ENCODE data around the gene JMJD1C.

JMJD1C gene

DNA sequence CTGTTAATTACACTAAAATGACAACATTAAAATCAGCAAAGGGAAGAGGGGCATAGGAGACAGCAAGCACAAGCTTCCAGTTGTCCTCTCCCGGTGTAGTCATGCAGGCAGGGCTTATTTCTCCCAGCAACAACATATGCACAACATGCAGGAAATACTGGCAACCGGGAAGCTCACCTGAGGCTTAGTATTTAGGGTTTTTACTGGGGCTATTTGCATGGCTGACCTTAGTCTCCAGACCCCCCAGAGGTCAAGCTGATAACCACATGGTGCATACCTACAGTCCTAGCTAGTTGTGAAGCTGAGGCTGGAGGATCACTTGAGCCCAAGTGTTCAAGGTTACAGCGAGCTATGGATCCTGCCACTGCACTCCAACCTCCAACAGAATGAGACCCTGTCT is 12.8 kb upstream of the JMJD1C start:
- no peak for DNase-seq (ENCODE audit: low read depth, low spot score)

DNA sequence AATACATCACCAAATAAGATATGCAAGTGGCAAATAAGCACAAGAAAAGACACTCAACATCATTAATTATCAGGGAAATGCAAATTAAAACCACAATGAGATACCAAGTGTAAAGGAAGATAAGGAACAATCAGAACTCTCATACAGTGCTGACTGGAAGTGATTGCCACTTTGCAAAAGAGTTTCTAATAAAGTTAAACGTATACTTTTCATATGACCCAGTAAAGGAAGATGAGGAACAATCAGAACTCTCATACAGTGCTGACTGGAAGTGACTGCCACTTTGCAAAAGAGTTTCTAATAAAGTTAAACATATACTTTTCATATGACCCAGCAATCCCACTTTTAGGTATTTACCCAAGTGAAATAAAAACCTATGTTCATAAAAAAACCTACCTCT is 12.2 kb upstream of the JMJD1C start:
- DNase-seq (ENCODE audit: low read depth, low spot score) = no peak

DNA sequence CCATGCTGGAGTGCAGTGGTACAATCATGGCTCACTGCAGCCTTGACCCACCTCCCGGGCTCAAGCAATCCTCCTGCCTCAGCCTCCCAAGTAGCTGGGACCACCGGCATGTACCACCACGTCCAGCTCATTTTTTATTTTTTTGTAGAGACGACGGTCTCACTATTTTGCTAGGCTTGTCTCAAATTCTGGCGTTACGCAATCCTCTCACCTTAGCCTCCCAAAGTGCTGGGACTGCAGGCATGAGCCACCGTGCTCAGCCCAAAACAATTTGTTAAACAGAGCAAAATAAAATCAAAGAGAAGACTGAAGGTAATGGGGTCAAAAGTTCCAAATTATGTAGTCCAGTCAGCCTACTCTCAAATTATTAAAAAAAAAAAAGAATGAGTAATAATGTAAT is 8.7 kb upstream of the JMJD1C start:
- DNase-seq (ENCODE audit: low read depth, low spot score) = no peak

DNA sequence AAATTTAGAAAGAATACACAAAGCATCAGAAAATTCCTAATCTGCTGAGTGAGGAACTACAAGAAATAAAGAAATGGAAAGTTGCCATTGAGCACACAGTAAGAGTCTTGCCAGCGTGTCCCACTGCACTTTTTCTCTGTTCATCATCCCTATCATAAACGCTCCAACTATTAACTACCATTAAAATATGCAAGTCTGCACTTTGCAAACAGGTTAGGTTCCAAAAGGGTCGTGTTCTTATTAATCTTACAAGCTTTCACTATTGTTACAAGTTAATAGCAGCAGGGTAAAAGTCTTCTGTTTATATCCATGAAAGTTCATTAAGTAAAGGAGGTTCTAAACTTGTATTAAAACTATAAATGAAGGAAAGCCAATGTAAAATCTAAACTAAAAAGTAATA is 5.2 kb upstream of the JMJD1C start:
- no peak for DNase-seq (ENCODE audit: low read depth, low spot score)

DNA sequence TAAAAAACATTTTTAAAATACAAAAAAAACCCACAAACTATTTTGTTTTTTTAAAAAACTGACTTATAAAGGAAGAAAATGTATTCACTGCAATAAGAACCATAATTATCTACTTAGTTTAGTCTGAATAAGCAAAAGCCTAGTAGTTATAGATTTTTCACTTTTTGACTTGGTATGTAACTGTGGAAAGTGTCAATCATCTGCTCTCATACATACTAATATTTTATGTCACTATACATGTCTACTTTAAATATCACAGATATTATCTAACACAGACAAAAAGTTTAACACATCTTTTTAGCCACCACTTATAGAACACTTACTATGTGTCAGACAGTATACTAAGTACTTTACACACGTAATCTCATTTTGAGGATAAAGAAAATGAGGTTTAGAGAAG is 3.2 kb upstream of the JMJD1C start:
- no peak for DNase-seq (ENCODE audit: low read depth, low spot score)

DNA sequence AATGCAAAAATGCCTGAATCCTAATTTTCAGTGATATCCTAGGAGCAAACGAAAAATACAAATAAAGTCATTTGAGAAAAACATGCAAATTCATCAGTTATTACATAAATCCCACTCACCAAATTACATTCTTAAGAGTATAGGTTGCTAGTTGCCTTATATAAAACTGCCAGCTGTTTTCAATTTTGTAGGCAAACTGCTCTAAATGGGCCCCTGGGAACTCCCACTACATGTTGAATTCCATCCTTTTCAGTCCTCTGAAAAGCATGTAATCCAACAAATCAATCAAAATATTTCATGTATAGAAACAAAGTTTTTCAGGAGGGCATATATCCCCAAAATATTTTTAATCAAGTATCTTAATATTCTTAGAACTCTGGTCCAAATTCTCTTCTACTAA is 2.1 kb upstream of the JMJD1C start:
- no peak for DNase-seq (ENCODE audit: low read depth, low spot score)

DNA sequence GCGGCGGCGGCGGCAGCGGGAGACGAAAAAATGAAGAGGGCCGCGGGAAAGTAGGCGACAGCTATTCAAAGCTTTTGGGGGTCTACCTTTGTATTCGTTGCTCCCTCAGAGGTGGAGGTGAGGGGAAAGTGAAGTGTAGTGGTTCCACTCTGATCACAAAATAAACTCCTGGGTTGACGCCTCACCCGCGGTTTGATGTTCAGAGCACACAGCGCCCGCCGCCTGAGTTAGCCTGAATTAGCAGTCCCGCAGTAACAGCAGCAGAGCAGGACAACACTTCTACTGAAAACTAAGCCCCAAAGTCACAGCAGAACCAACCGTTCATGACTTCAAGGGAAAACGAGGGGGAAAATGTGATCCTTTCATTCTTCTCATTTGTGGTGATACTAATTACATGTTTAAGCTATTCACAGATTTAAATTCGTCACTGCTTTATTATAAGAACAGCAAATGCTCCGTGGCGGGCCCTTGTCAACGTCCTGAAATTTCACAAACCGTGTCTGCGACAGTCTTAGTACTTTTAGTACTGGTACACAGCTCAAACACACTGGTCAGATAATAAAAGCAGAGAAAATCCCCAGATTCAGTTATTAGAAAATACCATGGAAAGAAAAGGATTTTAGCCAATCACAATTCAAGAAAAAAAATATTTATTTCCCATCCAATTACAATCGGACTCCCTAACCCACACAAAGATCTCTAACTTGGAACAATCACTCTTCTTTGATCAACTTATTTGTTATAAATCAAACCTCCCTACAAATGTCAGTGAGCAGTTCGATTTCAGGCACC is 563 bp upstream of the JMJD1C start:
- DNase-seq (ENCODE audit: low read depth, low spot score) = no peak

DNA sequence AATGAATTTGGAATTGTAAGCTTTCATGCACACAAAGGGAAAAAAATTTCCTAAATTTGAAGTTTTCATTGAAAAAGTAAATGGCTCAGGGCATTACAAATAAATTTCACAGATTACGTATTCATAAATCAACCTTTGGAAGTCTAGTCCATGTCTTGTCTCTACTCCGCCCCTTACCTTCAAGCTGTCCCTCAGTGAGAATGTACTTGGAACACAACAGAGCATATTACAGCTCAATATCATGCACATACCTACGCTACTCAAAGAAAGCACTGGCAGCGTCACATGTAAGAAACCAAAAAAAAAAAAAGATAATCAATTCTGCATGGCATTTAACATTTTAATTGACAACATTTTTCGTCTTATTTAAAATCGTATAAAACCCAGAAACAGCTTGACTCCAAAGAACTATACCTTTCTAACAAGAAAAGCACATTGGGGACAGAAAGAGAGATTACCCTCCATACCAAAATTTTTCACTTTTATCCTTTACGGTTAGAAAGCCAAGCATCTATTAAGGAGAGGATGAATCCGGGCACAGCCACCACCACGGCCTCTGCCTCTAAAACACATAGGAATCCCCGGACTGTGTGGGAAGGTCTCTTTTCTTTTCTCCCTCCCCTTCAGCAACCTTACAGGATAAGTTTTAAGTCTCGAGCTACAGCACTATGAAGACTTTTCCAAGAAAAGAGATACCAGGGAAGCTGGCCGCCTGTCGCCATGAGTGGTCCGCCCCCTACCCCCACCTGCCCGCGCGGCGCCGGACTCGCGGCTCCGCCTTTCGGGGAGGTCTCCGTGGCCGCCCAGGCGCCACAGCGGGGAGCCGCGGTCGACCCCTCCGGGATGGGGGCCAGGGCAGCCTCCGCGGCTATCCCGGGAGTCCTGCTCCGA is 1.1 kb downstream of the JMJD1C start:
- DNase-seq (ENCODE audit: low read depth, low spot score) = no peak

DNA sequence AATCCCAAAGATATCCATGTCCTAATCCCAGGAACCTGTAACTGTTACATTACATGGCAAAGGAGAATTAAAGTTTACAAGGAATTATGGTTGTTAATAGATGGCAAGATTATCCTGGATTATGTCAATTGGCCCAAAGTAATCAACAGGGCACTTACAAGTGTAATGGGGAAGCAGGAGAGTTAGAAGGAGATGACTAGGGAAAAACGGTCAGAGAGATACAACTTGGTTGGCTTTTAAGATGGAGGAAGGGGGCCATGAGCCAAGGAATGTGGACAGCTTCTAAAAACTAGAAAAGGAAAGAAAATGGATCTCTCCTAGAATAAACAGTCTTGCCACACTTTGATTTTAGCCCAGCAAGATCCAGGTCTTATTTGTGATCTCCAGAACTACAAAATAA is 3.3 kb downstream of the JMJD1C start:
- DNase-seq (ENCODE audit: low read depth, low spot score) = no peak

DNA sequence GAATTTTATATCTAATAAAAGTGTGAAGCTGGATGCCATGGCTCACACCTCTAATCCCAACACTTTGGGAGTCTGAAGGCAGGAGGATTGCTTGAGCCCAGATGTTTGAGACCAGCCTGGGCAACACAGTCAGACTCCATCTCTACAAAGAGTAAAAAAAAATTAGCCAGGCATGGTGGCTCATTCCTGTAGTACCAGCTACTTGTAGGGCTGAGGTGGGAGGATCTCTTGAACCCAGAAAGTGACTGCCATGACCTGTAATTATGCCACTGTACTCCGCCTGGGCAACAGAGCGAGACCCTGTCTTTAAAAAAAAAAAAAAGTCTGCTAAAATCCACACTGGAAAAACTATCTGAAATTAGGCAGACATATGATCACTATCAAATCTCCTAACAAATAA is 7.6 kb downstream of the JMJD1C start:
- no peak for DNase-seq (ENCODE audit: low read depth, low spot score)

DNA sequence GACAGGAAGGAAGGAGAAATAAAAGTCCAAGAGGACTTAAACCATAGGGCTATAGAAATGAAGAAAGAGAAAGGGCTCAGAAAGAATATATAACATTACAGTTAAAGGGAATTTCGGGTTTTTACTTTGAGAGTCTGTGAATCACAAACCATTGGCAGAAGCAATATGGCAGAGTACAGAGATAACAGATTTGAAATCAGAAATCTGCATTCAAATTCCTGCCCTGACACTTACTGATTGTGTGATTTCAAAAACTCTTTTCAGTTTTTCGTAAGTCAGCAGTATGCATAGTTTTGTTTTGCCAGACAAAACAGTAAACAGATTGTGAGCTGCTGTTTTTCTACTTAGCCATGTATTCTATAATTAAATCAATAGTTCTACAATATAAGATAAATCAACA is 8.2 kb downstream of the JMJD1C start:
- no peak for DNase-seq (ENCODE audit: low read depth, low spot score)

DNA sequence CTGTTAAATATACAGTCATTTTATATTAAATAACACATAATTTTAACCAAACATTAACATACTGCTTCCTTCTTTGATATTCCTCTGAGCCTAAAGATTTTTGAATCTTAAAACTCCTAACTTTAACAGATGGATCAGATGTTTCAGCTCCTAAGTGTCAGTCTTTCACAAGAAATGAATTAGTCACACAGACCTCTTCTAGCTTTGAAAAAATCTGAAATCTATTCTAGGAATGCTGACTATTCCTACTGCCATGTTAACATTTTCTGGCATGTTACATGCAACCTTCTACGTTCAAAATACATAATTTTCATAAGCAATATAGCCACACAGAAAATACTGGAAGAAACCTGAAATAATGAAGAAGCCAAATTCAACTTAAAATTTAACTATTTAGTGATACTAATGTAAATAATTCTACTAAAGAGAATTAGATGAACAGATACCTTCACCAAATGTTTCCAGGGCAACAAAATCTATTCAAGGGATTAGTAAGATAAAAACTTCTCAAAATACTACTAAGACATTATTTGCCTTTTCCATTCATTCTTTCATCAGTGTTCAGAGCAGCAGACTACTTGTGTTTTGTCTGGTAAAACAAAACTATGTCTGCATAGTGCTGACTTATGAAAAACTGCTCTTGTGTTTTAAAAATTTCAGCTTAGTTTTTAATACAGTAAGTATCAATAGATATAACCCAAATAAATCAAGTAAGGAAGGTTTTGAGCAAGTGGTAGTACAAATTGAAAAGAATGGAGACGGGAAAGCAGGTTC is 9.2 kb downstream of the JMJD1C start:
- DNase-seq (ENCODE audit: low read depth, low spot score) = no peak

DNA sequence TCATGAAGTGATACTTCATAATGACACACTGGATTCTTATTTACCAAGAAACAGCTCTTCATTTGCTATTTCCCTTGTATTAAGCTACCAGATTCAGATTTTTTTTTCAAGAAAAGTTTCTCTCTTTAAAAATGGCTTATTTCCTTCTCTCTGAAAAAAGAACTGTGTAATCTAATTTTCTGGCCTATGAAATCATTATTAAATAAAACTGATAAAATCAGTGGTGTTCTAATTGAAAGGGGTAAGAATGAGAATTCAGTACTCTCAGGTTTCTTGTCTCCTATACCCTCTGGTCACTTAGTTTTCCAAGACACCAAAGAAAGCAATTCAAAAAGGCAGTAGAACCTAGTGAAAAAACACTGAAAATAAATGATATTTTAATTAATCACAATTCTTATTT is 10.3 kb downstream of the JMJD1C start:
- DNase-seq (ENCODE audit: low read depth, low spot score) = no peak

DNA sequence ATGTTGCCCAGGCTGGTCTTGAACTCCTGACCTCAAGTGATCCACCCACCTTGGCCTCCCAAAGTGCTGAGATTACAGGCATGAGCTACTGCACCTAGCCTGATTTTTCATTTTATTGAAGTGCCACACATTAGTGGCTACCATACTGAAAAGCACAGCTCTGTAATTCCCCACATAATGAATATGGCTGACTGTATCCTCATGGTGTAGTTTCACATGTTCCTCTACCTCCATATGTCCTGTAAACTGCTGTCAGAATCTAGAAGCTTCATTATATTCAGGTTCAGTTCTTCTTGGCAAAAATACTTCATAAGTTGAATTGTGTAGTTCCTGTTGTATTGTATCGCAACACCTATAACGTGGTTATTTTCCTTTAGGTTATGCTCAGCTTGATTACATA is 11.1 kb downstream of the JMJD1C start:
- no peak for DNase-seq (ENCODE audit: low read depth, low spot score)

DNA sequence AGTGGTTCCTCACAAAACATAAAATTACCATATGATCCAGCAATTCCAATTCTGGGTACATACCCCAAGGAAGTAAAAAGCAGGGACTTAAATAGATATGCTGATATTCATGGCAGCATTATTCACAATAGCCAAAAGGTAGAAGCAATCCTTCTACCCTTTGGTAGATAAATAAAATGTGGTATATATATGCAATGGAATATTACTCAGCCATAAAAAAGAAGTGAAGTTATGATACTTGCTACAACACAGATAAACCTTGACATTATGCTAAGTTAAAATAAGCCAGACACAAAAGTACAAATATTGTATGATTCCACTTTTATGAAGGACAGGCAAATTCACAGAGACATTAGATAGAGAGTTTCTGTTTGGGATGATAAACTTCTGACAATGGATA is 13.3 kb downstream of the JMJD1C start:
- no peak for DNase-seq (ENCODE audit: low read depth, low spot score)

DNA sequence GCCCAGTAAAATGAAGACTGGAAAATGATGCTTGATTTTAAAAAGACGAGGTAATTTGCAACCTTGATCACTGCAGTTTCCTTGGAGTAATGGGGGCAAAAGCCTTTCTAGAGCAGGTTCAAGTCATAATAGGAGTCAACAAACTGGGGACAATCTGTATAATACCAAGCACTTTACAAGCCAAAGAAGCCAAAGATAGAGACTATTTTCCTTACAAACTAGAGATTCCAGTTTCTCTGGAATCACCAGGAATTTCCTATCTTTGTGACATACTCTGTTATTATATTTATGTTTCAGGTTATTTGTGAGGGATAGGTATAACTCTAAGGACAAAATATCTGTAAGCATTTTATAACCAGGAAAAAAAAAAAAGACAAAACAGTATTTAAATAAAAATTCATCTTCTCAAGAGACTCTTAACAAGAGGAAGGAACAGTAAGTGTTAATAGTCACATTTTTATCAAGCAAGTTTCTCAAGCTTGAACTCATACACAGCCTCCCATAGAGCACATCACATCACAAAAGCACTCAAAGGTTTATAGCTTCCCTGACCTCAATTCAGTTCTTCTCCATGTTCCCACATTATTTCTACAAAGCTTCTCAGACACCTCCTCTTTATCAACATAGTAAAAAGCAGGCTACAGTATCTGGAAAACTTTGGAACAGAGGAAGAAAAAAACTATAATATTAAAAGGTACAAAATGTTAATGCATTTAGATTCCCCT is 18.9 kb downstream of the JMJD1C start:
- DNase-seq (ENCODE audit: low read depth, low spot score) = no peak

DNA sequence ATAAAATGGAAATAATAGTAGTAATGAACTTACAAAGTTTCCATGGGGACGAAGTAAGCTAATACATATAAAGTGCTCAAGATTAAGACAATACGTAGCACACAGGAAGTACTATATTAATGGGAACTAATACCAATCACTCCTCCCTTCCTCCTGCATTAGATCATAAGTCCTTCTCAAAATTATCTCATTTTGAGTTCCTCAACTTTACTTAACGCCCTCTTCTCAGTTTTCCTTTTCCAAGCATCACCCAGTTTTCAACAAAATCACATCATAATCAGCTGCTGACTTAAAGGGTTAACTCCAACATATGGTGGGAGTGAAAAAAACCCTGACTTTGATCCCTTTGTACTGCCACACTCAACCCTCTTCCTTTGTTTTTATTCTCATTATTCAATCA is 24.4 kb downstream of the JMJD1C start:
- no peak for DNase-seq (ENCODE audit: low read depth, low spot score)

DNA sequence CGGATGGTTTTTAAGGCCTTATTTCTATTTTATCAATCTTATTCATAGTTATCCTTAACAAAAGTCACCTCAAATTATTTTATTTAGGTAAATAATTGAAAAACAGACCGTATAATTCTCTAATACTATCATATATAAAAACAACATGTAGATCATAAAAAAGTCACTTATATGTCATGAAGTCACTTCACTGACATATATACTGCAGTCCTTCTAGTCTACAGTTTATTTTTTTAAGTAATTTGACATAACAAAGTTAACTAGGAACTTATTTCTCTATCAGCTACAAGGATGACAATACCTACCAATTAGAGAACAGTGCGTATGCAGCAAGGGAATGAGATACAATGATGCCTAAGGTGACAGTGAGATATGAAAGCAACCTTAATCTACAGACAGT is 26.2 kb downstream of the JMJD1C start:
- no peak for DNase-seq (ENCODE audit: low read depth, low spot score)

DNA sequence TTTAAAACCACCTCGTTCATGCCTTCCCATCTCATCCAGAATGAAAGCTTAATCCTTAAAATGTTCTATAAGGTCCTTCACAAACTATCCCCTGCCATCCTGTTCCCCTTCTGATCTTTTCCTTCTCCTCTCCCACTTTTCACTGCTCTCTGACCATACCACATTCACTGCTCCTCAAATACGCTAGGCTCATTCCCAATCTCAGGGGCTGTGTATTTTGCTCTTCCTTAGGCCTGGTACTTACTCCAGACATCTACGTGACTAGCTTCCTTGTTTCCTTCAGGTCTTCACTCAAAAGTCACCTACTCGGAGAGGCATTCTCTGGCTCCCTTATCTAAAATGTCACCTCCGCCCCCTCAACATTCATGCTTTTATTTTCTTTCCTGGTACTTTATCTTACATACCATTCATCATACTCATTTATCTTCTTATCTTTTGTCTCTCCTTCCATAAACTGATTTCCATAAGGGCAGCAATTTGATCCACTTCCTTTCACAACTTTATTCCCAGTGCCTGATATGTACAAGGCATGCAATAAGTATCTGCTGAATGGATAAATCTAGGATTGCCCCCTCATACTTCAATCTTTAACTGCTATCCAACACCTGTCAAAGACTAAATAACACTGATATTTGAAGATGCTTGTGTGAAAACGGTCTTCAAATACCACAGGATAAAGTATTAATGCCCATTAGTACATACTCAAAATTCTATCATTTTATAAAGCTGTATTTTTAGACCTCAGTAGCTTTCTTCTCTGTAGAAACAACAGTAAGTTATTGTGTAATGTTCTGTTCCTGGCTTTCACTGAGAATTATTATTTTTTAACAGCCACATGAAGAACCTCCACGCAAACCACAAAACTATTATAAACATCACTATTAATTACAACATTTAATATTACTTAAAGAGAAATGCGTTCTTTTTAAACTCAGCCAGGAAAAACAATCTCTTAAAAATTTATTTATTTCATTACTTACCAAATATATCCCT is 27.0 kb downstream of the JMJD1C start:
- no peak for DNase-seq (ENCODE audit: low read depth, low spot score)

All from smooth muscle cell of the brain vasculature (primary cell).